ENCODE measurements around the gene NUCKS1. TPM values are rescaled to one million over a fixed set of nuclear protein-coding genes. Genes with fewer than 3 reads are reported as not detected.

Gene NUCKS1
- total RNA-seq, 1 experiment from 2014 or later = 319 TPM

DNA sequence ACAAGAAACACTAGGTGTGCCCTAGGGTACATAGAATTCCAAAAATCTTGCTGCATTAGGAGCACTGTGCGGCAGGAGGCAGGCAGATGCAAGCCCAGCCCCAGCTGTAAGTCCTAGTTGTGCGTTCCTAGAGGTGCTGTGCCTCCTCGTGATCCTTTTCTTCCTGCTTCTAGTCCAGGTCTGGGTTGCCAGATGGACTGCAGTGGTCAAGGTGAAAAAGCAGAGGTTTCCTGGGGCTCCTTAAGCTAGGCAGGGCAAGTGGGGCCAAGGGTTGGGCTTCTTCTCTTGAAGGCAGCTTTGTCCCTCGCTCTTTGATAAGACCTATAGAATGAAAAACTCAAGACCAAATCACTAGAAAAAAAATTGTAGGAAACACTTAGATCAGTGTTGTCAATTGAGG is 48.1 kb downstream of the NUCKS1 start:
- no peaks in the 10 kb centered on the region for H3K79me2 ChIP-seq (ENCODE audit: low read depth)
- no peak overlapping the region for H2AFZ ChIP-seq
- ChIA-PET CTCF (no interaction called here), POLR2A (ENCODE audit: unreplicated experiment) (no interaction called here)
- H3K36me3 ChIP-seq (ENCODE audit: low read depth) = peaks cover 4% of the 10 kb centered on the region; the same call in 1 of the 2 replicates
- no peaks in the 10 kb centered on the region for H3K4me1 ChIP-seq (replicated peaks; ENCODE audit: insufficient read depth)
- peaks cover 24% of the 10 kb centered on the region; the same call in 1 of the 2 replicates for H3F3A ChIP-seq (ENCODE audit: insufficient read depth, low read depth)
- H3K27ac ChIP-seq = no peak overlapping the region
- intact Hi-C loops (cut with micrococcal nuclease; ENCODE audit: unreplicated experiment) = no loop called here
- H3K9me2 ChIP-seq (ENCODE audit: insufficient read depth) = no peaks in the 10 kb centered on the region
- DNase-seq = no peak
- no peak overlapping the region for H3K4me2 ChIP-seq
- BruUV-seq (replicated peaks) = no TSS peak
- H3K4me3 ChIP-seq = no peak overlapping the region
- no peaks in the 10 kb centered on the region for H3K9me3 ChIP-seq (ENCODE audit: insufficient read depth, low read depth)
- TF ChIP-seq EZH2 (IDR thresholded peaks at IDR 0.05; ENCODE audit: low read depth) = no peak
- TF ChIP-seq CTCF (conservative IDR thresholded peaks at IDR 0.05) = no peak
- no peaks in the 10 kb centered on the region for H4K20me1 ChIP-seq (ENCODE audit: insufficient read depth)
- H3K27me3 ChIP-seq (ENCODE audit: insufficient read depth, low read depth) = no peaks in the 10 kb centered on the region

DNA sequence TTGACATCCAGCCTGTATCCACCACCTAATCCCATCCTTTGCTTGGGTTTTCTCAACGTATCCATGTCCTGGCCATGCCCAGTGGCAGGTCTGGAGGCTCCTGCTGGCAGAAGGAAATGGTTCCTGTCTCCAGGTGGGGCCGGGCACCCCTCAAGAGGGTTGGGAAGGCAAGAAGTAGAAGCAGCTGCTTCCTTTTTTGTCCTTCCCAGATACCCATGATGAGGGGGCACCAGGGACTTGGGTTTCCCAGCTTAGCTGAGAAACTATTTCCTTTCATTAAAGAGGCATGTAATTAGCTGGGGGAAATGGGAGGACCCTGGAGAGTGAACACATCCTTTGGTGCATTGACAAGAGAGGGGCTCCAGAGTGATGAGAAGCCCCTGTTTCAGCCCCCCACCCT is 48.6 kb downstream of the NUCKS1 start:
- Histone ChIP-seq H3K4me2 (no peak overlapping the region), H4K20me1 (ENCODE audit: insufficient read depth) (no peaks in the 10 kb centered on the region), H3K79me2 (ENCODE audit: low read depth) (no peaks in the 10 kb centered on the region), H2AFZ (no peak overlapping the region), H3K36me3 (ENCODE audit: low read depth) (peaks cover 4% of the 10 kb centered on the region; the same call in 1 of the 2 replicates), H3F3A (ENCODE audit: insufficient read depth, low read depth) (peaks cover 19% of the 10 kb centered on the region; the same call in 1 of the 2 replicates), H3K9me3 (ENCODE audit: insufficient read depth, low read depth) (no peaks in the 10 kb centered on the region), H3K27ac (no peak overlapping the region), H3K4me3 (no peak overlapping the region), H3K9me2 (ENCODE audit: insufficient read depth) (no peaks in the 10 kb centered on the region), H3K4me1 (replicated peaks; ENCODE audit: insufficient read depth) (no peaks in the 10 kb centered on the region), H3K27me3 (ENCODE audit: insufficient read depth, low read depth) (no peaks in the 10 kb centered on the region)
- DNase-seq = no peak
- POLR2A ChIA-PET (ENCODE audit: unreplicated experiment) = no interaction called here
- no peak for TF ChIP-seq EZH2 (IDR thresholded peaks at IDR 0.05; ENCODE audit: low read depth)
- TF ChIP-seq CTCF (conservative IDR thresholded peaks at IDR 0.05) = no peak
- no TSS peak for BruUV-seq (replicated peaks)
- intact Hi-C loops (cut with micrococcal nuclease; ENCODE audit: unreplicated experiment) = no loop called here
- CTCF ChIA-PET = no interaction called here

DNA sequence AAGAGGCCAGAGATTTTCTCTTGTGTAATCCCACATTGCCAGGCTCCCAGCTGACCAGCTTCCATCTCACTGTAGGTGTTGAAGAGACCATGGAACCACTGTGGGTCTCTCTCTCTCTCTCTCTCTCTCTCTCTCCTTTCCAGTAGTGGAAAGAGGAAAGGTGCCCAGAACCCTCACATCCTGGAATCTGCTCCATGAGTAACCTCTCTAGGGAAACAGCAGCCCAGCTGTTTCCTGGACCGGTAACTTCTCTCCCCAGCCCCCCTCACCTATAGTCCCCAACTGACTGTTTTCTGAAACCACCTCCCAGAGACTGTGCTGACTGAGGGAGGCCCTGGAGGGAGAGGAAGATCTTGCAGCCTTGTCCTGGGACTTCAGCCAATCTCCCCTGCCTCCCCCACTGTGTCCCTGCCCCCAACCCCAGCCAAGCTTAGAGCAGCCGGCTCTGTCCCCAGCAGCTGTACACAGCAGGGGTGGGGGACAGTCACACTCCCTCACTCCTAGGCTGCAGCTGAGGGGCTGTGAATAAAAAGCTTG is 49.0 kb downstream of the NUCKS1 start:
- no TSS peak for BruUV-seq (replicated peaks)
- H3K79me2 ChIP-seq (ENCODE audit: low read depth) = no peaks in the 10 kb centered on the region
- H3K36me3 ChIP-seq (ENCODE audit: low read depth) = peaks cover 4% of the 10 kb centered on the region; the same call in 1 of the 2 replicates
- H3F3A ChIP-seq (ENCODE audit: insufficient read depth, low read depth) = peaks cover 18% of the 10 kb centered on the region; the same call in 1 of the 2 replicates
- H3K4me2 ChIP-seq = no peak overlapping the region
- no peak overlapping the region for H3K4me3 ChIP-seq
- POLR2A ChIA-PET (ENCODE audit: unreplicated experiment) = no interaction called here
- TF ChIP-seq CTCF (conservative IDR thresholded peaks at IDR 0.05) (no peak), EZH2 (IDR thresholded peaks at IDR 0.05; ENCODE audit: low read depth) (no peak)
- no peak overlapping the region for H2AFZ ChIP-seq
- H3K27me3 ChIP-seq (ENCODE audit: insufficient read depth, low read depth) = no peaks in the 10 kb centered on the region
- intact Hi-C loops (cut with micrococcal nuclease; ENCODE audit: unreplicated experiment) = no loop called here
- H3K9me2 ChIP-seq (ENCODE audit: insufficient read depth) = no peaks in the 10 kb centered on the region
- H3K9me3 ChIP-seq (ENCODE audit: insufficient read depth, low read depth) = no peaks in the 10 kb centered on the region
- H3K27ac ChIP-seq = no peak overlapping the region
- DNase-seq = no peak
- no peaks in the 10 kb centered on the region for H4K20me1 ChIP-seq (ENCODE audit: insufficient read depth)
- CTCF ChIA-PET = no interaction called here
- no peaks in the 10 kb centered on the region for H3K4me1 ChIP-seq (replicated peaks; ENCODE audit: insufficient read depth)

All from PC-9 (cell line).